HL-60 (cell line): Measurements from ENCODE around the gene PGAM2.

Experiments used
- DNase-seq, 2 experiments: peaks; one replicate each; pipeline ENCODE4 v3.0.0-alpha.2; 2010 to 2020; ENCODE audit warnings: low read depth in 1 of 2, low spot score in 1 of 2
- H3K27ac ChIP-seq: fragments of 250-450 bp; sonication (Bioruptor Pico); replicated peaks from 2 replicates; pipeline ENCODE4 v1.5.1; 2020; ENCODE audit warnings: mild to moderate bottlenecking, moderate library complexity
- H3K27me3 ChIP-seq: fragments of 250-450 bp; sonication (Bioruptor Pico); 2 replicates; pipeline ENCODE4 v1.5.1; 2021; ENCODE audit warnings: mild to moderate bottlenecking, moderate library complexity; ENCODE audit not compliant: insufficient read depth, poor library complexity, severe bottlenecking
- H3K4me3 ChIP-seq: replicated peaks from 2 replicates; pipeline ENCODE4 v1.5.1; 2011; ENCODE audit warnings: mild to moderate bottlenecking, control low read depth, low read length; ENCODE audit not compliant: insufficient read depth
- GABPA ChIP-seq: IDR thresholded peaks from 2 replicates; pipeline ENCODE4 v1.6.1; 2012; ENCODE audit warnings: low read depth
- POLR2AphosphoS5 ChIP-seq: IDR thresholded peaks from 2 replicates; pipeline ENCODE4 v1.6.1; 2012; ENCODE audit warnings: low read depth
- SPI1 ChIP-seq: IDR thresholded peaks from 2 replicates; pipeline ENCODE4 v1.6.1; 2012; ENCODE audit warnings: low read depth, mild to moderate bottlenecking, borderline replicate concordance
- TF ChIP-seq, protein P1 (sequence below): IDR thresholded peaks from one replicate; pipeline ENCODE4 v1.5.1; 2011; ENCODE audit warnings: low read length, control low read depth, inconsistent platforms; ENCODE audit not compliant: insufficient read depth
- TF ChIP-seq, protein P2 (sequence below): IDR thresholded peaks from 2 replicates; pipeline ENCODE4 v1.6.1; 2012; ENCODE audit warnings: low read depth; ENCODE audit not compliant: insufficient replicate concordance

Gene PGAM2

DNA sequence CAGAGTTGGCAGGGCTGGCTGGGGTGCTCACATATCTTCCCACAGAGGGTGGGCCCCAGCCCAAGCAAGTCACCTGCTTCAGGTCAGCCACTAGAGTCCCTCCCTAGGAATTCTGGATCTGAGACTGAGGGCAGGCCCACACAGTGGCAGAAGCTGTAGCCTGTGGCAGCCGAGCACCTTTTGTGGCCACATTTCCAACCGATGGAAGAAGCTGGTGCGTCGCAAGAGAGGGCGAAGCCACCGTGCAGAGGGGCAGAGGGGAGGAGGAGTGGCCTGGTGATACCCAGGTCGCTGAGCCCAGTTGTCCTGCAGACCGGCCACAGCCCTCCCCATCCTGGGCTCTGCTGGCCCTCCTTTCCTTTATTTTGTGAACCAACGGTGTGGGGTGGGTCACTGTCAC is 11.7 kb upstream of the PGAM2 start:
- Histone ChIP-seq H3K27ac (no peak overlapping the region), H3K4me3 (no peak overlapping the region), H3K27me3 (no peaks in the 10 kb centered on the region)
- TF ChIP-seq, protein P1, sequence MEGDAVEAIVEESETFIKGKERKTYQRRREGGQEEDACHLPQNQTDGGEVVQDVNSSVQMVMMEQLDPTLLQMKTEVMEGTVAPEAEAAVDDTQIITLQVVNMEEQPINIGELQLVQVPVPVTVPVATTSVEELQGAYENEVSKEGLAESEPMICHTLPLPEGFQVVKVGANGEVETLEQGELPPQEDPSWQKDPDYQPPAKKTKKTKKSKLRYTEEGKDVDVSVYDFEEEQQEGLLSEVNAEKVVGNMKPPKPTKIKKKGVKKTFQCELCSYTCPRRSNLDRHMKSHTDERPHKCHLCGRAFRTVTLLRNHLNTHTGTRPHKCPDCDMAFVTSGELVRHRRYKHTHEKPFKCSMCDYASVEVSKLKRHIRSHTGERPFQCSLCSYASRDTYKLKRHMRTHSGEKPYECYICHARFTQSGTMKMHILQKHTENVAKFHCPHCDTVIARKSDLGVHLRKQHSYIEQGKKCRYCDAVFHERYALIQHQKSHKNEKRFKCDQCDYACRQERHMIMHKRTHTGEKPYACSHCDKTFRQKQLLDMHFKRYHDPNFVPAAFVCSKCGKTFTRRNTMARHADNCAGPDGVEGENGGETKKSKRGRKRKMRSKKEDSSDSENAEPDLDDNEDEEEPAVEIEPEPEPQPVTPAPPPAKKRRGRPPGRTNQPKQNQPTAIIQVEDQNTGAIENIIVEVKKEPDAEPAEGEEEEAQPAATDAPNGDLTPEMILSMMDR = no peak
- TF ChIP-seq SPI1 (no peak), GABPA (no peak), POLR2AphosphoS5 (no peak)
- TF ChIP-seq, protein P2, sequence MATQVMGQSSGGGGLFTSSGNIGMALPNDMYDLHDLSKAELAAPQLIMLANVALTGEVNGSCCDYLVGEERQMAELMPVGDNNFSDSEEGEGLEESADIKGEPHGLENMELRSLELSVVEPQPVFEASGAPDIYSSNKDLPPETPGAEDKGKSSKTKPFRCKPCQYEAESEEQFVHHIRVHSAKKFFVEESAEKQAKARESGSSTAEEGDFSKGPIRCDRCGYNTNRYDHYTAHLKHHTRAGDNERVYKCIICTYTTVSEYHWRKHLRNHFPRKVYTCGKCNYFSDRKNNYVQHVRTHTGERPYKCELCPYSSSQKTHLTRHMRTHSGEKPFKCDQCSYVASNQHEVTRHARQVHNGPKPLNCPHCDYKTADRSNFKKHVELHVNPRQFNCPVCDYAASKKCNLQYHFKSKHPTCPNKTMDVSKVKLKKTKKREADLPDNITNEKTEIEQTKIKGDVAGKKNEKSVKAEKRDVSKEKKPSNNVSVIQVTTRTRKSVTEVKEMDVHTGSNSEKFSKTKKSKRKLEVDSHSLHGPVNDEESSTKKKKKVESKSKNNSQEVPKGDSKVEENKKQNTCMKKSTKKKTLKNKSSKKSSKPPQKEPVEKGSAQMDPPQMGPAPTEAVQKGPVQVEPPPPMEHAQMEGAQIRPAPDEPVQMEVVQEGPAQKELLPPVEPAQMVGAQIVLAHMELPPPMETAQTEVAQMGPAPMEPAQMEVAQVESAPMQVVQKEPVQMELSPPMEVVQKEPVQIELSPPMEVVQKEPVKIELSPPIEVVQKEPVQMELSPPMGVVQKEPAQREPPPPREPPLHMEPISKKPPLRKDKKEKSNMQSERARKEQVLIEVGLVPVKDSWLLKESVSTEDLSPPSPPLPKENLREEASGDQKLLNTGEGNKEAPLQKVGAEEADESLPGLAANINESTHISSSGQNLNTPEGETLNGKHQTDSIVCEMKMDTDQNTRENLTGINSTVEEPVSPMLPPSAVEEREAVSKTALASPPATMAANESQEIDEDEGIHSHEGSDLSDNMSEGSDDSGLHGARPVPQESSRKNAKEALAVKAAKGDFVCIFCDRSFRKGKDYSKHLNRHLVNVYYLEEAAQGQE = no peak
- DNase-seq = no peak

DNA sequence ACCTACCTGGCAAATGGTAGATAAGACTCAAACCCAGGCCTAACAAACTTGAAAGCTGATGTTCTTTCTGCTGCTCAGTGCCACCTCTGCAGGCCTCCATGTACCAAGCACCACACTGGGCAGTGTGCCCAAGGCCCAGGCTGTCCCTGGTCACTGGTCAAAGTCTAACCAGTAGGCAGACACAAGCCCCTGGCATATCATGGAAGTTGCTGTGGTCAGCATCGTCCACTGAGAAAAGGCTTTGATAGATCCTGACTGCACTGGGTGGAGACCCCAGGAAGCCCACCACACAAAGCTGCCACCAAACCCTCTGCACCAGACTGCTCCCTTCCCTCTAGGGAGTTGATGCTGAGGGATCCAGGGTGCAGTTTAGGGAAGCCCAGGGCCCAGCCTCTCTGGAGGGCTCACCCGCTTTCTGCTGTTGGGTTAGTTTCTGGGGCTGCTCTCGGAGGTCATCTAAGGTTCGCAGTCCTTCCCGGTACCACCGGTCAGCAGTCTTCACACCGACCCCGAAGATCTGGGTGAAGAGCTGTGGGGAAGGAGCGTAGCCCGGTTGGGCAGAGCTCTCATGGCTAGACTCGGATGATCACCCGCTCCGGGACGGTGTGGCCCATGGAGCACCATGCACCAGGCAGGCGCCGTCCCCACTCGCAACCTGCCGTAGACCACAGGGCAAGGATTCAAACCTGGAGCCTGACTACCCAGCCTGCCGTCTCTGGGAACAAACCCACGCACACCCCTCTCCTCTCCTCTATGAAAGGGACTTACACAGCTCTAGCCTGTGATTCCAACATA is 10.9 kb upstream of the PGAM2 start:
- Histone ChIP-seq H3K27me3 (no peaks in the 10 kb centered on the region), H3K27ac (no peak overlapping the region), H3K4me3 (no peak overlapping the region)
- TF ChIP-seq POLR2AphosphoS5 (no peak), SPI1 (no peak), GABPA (no peak)
- TF ChIP-seq, protein P1 = no peak
- TF ChIP-seq, protein P2 = no peak
- no peak for DNase-seq

DNA sequence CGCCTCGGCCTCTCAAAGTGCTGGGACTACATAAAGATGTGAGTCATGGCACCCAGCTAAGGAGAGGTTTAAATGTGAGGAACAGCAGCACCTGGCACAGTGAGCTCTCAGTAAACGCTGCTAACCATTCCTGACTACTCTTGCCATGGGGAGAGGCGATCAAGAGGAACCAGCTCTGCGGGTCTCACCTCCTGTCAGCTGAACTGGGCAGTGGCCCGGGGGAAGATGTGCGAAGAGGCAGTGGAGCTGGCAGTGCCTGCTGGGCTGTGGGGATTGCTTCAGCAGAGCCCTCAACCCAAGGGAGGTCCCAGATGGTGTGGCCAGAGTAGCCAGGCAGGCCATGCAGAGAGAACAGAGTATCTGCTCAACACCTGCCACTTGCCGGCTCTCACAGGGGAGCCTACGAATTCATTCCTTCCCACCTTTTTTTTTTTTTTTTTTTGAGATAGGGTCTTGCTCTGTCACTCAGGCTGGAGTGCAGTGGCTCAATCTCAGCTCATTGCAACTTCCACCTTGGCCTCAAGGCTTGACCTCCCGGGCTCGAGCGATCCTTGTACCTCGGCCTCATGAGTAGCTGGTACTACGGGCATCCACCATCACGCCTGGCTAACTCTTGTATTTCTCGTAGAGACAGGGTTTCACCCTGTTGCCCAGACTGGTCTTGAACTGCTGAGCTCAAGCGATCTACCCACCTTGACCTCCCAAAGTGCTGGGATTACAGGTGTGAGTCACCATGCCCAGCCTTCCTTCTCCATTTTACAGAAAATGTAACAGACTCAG is 10.1 kb upstream of the PGAM2 start:
- Histone ChIP-seq H3K27me3 (no peaks in the 10 kb centered on the region), H3K27ac (no peak overlapping the region)
- DNase-seq = no peak

More for the DNA sequence above, 10.1 kb upstream of the PGAM2 start:
- TF ChIP-seq POLR2AphosphoS5 (no peak), GABPA (no peak), SPI1 (no peak)
- TF ChIP-seq, protein P2 = no peak
- TF ChIP-seq, protein P1 = no peak
- no peak overlapping the region for H3K4me3 ChIP-seq
